ENCODE data around the gene CLHC1. TPM values are rescaled to one million over a fixed set of nuclear protein-coding genes. Genes with fewer than 3 reads are reported as not detected.

CLHC1 gene
- total RNA-seq, 4 donors from 2014 or later = 3.4 to 15.0 (median 6.4) TPM

DNA sequence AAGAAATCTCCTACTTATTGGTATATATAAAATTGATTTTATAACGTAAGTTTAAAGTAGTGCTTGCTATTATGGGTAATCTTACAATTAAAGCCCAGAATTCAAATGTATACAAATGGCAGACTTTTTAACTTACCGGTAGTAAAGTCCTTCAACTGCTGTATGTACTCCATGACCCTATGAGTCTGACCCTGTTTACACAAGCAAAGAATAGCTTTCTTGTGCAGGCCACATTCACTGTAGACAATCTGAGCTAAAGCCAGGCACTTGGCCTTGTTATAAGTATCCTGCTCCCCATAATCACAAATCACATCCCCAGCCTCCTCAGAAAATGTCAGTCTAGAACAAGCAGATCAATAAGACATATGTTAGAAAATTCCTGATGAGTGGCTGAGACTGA is 51.7 kb downstream of the CLHC1 start:
- TF ChIP-seq POLR2AphosphoS5 (IDR thresholded peaks at IDR 0.05) (no peak), POLR2A (IDR thresholded peaks at IDR 0.05; ENCODE audit: low read depth) (no peak), EP300 (IDR thresholded peaks at IDR 0.05) (no peak)
- TF ChIP-seq, protein P1, sequence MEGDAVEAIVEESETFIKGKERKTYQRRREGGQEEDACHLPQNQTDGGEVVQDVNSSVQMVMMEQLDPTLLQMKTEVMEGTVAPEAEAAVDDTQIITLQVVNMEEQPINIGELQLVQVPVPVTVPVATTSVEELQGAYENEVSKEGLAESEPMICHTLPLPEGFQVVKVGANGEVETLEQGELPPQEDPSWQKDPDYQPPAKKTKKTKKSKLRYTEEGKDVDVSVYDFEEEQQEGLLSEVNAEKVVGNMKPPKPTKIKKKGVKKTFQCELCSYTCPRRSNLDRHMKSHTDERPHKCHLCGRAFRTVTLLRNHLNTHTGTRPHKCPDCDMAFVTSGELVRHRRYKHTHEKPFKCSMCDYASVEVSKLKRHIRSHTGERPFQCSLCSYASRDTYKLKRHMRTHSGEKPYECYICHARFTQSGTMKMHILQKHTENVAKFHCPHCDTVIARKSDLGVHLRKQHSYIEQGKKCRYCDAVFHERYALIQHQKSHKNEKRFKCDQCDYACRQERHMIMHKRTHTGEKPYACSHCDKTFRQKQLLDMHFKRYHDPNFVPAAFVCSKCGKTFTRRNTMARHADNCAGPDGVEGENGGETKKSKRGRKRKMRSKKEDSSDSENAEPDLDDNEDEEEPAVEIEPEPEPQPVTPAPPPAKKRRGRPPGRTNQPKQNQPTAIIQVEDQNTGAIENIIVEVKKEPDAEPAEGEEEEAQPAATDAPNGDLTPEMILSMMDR (IDR thresholded peaks at IDR 0.05) = no peak
- DNase-seq (ENCODE audit: extremely low spot score) = no peak
- no peaks in the 10 kb centered on the region for H3K9me3 ChIP-seq
- no peak overlapping the region for H3K4me3 ChIP-seq
- no peaks in the 10 kb centered on the region for H3K36me3 ChIP-seq
- 88% methylated on average over 2 of the region's 2 CpGs for WGBS
- no peak overlapping the region for H3K27ac ChIP-seq (replicated peaks in 1 of 4)
- intact Hi-C loops (cut with DNase I) = no loop called here
- no peaks in the 10 kb centered on the region for H3K27me3 ChIP-seq
- H3K4me1 ChIP-seq = peaks cover 0 to 8% (median 6%) of the 10 kb centered on the region in 4 donors

DNA sequence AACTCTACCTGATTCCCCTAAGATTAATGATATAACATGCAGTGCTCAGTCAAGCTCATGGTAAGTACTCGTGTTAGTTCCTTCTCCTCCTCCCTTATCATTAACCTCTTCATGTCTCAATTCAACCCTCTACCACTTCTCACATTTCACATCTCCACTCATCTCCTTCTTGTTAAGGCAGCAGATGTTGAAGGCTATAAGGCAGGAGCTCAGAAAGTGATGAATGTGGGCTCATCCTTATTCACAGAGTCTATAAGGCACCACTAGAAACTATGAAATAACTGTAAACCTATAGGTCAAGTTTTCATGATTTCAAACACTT is 56.0 kb downstream of the CLHC1 start:
- no peak for TF ChIP-seq EP300 (IDR thresholded peaks at IDR 0.05)
- TF ChIP-seq, protein P1 (IDR thresholded peaks at IDR 0.05) = no peak
- TF ChIP-seq POLR2A (IDR thresholded peaks at IDR 0.05; ENCODE audit: low read depth) = no peak
- no peak for TF ChIP-seq POLR2AphosphoS5 (IDR thresholded peaks at IDR 0.05)
- no peak overlapping the region for H3K27ac ChIP-seq (replicated peaks in 1 of 4)
- H3K27me3 ChIP-seq = no peaks in the 10 kb centered on the region
- DNase-seq (ENCODE audit: extremely low spot score) = no peak
- 11% methylated on average over 1 of the region's 1 CpG for WGBS
- H3K4me3 ChIP-seq = no peak overlapping the region
- peaks cover 0 to 21% (median 14%) of the 10 kb centered on the region in 4 donors for H3K4me1 ChIP-seq
- intact Hi-C loops (cut with DNase I) = loop anchor here (2.0 to 5.0 kb wide), 2 partner anchors 275 to 454 kb away; partner anchors contain the start of gene EML6
- H3K36me3 ChIP-seq = no peaks in the 10 kb centered on the region
- H3K9me3 ChIP-seq = no peaks in the 10 kb centered on the region

DNA sequence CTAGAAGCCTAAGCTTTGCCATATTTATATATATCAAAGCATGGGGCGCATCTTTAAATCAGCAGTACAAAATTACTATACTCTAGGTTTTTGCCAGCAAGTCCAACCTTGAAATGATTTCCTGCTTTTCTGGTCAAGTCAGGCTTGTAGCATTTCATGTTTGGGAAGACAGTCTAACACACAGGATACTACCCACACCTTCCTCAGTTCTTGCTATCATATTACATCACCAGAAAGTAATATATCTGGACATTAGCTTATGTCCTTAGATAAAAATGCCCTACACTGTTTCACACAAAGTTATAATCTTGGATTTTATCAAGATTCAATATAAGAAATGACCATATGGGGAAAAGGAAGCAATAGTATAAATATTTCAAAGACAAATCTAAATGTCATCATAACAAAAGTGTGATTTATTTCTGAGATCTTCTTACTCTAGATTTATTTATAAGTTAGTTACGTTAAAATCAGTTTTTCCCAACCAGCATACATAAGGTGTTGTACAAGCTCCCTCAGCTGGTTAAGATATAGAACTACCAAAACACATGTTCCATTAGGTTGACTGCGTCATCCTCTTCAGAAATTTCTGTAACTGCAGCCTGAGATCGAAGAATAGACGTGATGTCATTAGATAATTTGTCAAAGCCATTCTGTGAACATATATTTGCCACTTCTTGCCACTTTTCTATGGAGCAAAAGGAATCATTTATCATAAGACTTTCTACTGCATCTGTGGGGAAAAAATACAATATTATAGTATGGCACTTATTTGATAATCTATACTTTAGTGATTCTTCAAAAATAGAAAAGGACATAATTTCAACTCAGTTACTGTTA is 56.6 kb downstream of the CLHC1 start:
- no peak for TF ChIP-seq POLR2A (IDR thresholded peaks at IDR 0.05; ENCODE audit: low read depth)
- TF ChIP-seq, protein P1 (IDR thresholded peaks at IDR 0.05) = peak; percentile 60 to 69 (median 69)
- no peak for TF ChIP-seq POLR2AphosphoS5 (IDR thresholded peaks at IDR 0.05)
- Histone ChIP-seq H3K27ac (replicated peaks in 1 of 4) (no peak overlapping the region), H3K36me3 (no peaks in the 10 kb centered on the region), H3K27me3 (no peaks in the 10 kb centered on the region), H3K9me3 (no peaks in the 10 kb centered on the region), H3K4me1 (peaks cover 0 to 21% (median 14%) of the 10 kb centered on the region in 4 donors), H3K4me3 (no peak overlapping the region)
- no peak for DNase-seq (ENCODE audit: extremely low spot score)
- 19% methylated on average over 5 of the region's 5 CpGs for WGBS
- intact Hi-C loops (cut with DNase I) = loop anchor here (2.0 to 5.0 kb wide), 2 partner anchors 275 to 453 kb away; partner anchors contain the start of gene EML6

DNA sequence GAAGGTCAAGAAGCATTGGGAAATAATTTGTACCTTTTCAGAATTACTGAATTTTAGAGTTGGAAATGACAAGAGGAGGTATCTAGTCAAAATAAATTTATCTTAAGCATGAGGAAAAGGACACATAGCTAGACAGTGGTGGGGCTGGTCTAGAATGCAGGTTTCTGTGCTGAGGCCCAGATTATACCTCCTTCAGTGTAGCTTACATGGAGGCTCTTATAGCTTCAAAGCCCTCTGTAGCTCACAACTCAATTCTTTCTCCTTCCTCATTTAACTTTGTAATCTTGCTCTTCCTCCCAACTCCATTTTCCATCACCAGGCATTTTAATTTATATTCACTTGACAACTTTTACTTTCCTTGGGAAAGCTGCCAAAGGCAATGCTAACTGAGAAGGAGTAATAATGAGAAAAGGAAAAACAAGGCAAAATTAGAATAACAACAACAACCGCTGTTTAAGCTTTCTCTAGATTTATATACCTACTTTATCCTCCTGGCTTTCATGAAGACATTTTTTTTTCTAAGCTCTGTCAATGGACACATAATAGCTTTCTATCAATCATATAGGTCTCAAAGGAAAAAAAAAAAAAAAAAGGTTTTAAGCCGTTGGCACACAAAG is 58.5 kb downstream of the CLHC1 start:
- H3K9me3 ChIP-seq = no peaks in the 10 kb centered on the region
- WGBS = 56% methylated on average over 2 of the region's 2 CpGs
- H3K27me3 ChIP-seq = no peaks in the 10 kb centered on the region
- DNase-seq (ENCODE audit: extremely low spot score) = peak; percentile 34
- no peak overlapping the region for H3K27ac ChIP-seq (replicated peaks in 1 of 4)
- no peak for TF ChIP-seq POLR2AphosphoS5 (IDR thresholded peaks at IDR 0.05)
- no peak for TF ChIP-seq EP300 (IDR thresholded peaks at IDR 0.05)
- H3K4me3 ChIP-seq = no peak overlapping the region
- no peaks in the 10 kb centered on the region for H3K36me3 ChIP-seq
- peaks cover 0 to 37% (median 25%) of the 10 kb centered on the region in 4 donors for H3K4me1 ChIP-seq
- intact Hi-C loops (cut with DNase I) = no loop called here

DNA sequence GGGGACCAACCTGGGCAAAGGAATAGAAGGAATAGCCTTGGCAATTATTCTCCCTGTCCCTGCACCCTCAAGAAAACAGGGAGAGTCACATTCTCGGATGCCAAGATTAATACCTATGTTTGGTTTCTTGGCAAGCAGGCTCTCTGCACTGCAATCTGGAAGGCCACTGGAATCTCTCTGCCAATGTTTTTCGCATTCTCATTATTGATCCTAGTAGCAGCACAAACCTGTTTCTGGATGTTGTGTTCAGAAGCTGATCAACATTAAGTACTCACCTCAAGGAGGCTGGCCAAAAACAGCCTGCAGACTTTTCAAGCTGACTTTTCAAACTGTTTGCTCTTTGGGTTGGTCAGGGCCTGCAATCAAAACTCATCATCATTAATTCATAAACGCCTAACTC is 62.2 kb downstream of the CLHC1 start:
- H3K4me1 ChIP-seq = peaks cover 9 to 58% (median 50%) of the 10 kb centered on the region in 4 donors
- H3K27me3 ChIP-seq = no peaks in the 10 kb centered on the region
- no peak overlapping the region for H3K4me3 ChIP-seq
- 89% methylated on average over 3 of the region's 3 CpGs for WGBS
- no peaks in the 10 kb centered on the region for H3K36me3 ChIP-seq
- H3K27ac ChIP-seq (replicated peaks in 1 of 4) = peak overlapping the region in 1 of 4 donors; percentile 70
- intact Hi-C loops (cut with DNase I) = loop anchor here (2.0 to 10.0 kb wide), 3 partner anchors 58 to 155 kb away; no protein-coding TSS in a partner anchor
- no peaks in the 10 kb centered on the region for H3K9me3 ChIP-seq
- DNase-seq (ENCODE audit: extremely low spot score) = peak; percentile 42
- TF ChIP-seq, protein P1 (IDR thresholded peaks at IDR 0.05) = no peak
- TF ChIP-seq POLR2A (IDR thresholded peaks at IDR 0.05; ENCODE audit: low read depth) = no peak
